WTC11 (cell line): ENCODE results near the gene CCDC183. TPM values are rescaled to one million over a fixed set of nuclear protein-coding genes. Genes with fewer than 3 reads are reported as not detected.

Source experiments
- ATAC-seq: fragments of 200-7000 bp; cut with Tn5 transposase; 2 replicates; pipeline ENCODE4 v1.10.0; 2021; ENCODE audit warnings: mild to moderate bottlenecking, moderate library complexity
- CTCF ChIA-PET: fragments of 300-600 bp; sonication (Branson Sonifier 250); formaldehyde crosslinking; loops from one replicate; lab custom pipeline; 2021; ENCODE audit warnings: antibody characterized with exemption; lab: Charles Lee
- POLR2A ChIA-PET: fragments of 350-600 bp; sonication (Branson Sonifier 250); formaldehyde crosslinking; loops from one replicate; lab custom pipeline; 2021; ENCODE audit warnings: antibody characterized with exemption; lab: Charles Lee
- DNase-seq: peaks from one replicate; pipeline ENCODE4 v3.0.0; 2021; ENCODE audit warnings: low spot score
- H3K27ac Mint-ChIP-seq: 2 replicates; pipeline ENCODE4 v1.8.0; 2021; ENCODE audit warnings: mixed read lengths
- H3K27me3 Mint-ChIP-seq: 2 replicates; pipeline ENCODE4 v1.8.0; 2021; ENCODE audit warnings: low read depth, mild to moderate bottlenecking, moderate library complexity, mixed read lengths
- H3K36me3 Mint-ChIP-seq: 2 replicates; pipeline ENCODE4 v1.8.0; 2021; ENCODE audit warnings: mixed read lengths
- H3K4me1 Mint-ChIP-seq: 2 replicates; pipeline ENCODE4 v1.8.0; 2022; ENCODE audit warnings: mixed read lengths
- H3K4me3 Mint-ChIP-seq: 2 replicates; pipeline ENCODE4 v1.8.0; 2021; ENCODE audit warnings: mild to moderate bottlenecking, moderate library complexity, mixed read lengths
- H3K9me3 Mint-ChIP-seq: 2 replicates; pipeline ENCODE4 v1.8.0; 2021; ENCODE audit warnings: mixed read lengths
- AFF4 ChIP-seq: sonication (generic); formaldehyde crosslinking; IDR thresholded peaks from 2 replicates; pipeline ENCODE4 v1.8.1; 2023; ENCODE audit warnings: mild to moderate bottlenecking, missing genetic modification reagents, borderline replicate concordance
- ATF1 ChIP-seq: sonication (generic); formaldehyde crosslinking; IDR thresholded peaks from 2 replicates; pipeline ENCODE4 v1.8.1; 2023; ENCODE audit warnings: mild to moderate bottlenecking, moderate library complexity, missing genetic modification reagents
- CREM ChIP-seq: sonication (generic); formaldehyde crosslinking; IDR thresholded peaks from 2 replicates; pipeline ENCODE4 v1.8.1; 2022; ENCODE audit warnings: mild to moderate bottlenecking, missing genetic modification reagents, moderate library complexity
- ELF4 ChIP-seq: sonication (generic); formaldehyde crosslinking; IDR thresholded peaks from 2 replicates; pipeline ENCODE4 v1.8.1; 2022; ENCODE audit warnings: low read depth, mild to moderate bottlenecking, moderate library complexity, missing genetic modification reagents
- ERG ChIP-seq: fragments of 250-450 bp; sonication (Bioruptor Pico); IDR thresholded peaks from 2 replicates; pipeline ENCODE4 v1.8.0; 2021; ENCODE audit warnings: mild to moderate bottlenecking
- ESRRA ChIP-seq: sonication (generic); formaldehyde crosslinking; IDR thresholded peaks from 2 replicates; pipeline ENCODE4 v1.8.1; 2022; ENCODE audit warnings: mild to moderate bottlenecking, missing genetic modification reagents, borderline replicate concordance
- ETV6 ChIP-seq: sonication (generic); formaldehyde crosslinking; IDR thresholded peaks from 2 replicates; pipeline ENCODE4 v1.8.1; 2022; ENCODE audit warnings: mild to moderate bottlenecking, missing genetic modification reagents
- FOXJ3 ChIP-seq: sonication (generic); formaldehyde crosslinking; IDR thresholded peaks from 2 replicates; pipeline ENCODE4 v1.9.0; 2021; ENCODE audit warnings: missing genetic modification reagents, mild to moderate bottlenecking, borderline replicate concordance
- GABPB1 ChIP-seq: sonication (generic); formaldehyde crosslinking; IDR thresholded peaks from 2 replicates; pipeline ENCODE4 v1.8.1; 2023; ENCODE audit warnings: mild to moderate bottlenecking, missing genetic modification reagents
- GRHL2 ChIP-seq: fragments of 250-450 bp; sonication (Bioruptor Pico); IDR thresholded peaks from 2 replicates; pipeline ENCODE4 v1.8.0; 2022; ENCODE audit warnings: mild to moderate bottlenecking, moderate library complexity; ENCODE audit not compliant: insufficient replicate concordance, severe bottlenecking
- HMGA2 ChIP-seq: fragments of 250-450 bp; sonication (Bioruptor Pico); IDR thresholded peaks from 2 replicates; pipeline ENCODE4 v1.4.0; 2021; ENCODE audit warnings: mild to moderate bottlenecking, moderate library complexity
- JAZF1 ChIP-seq: fragments of 250-450 bp; sonication (Bioruptor Pico); IDR thresholded peaks from 2 replicates; pipeline ENCODE4 v1.9.0; 2021; ENCODE audit warnings: moderate library complexity, mild to moderate bottlenecking, inconsistent platforms
- KAT7 ChIP-seq: sonication (generic); formaldehyde crosslinking; IDR thresholded peaks from 2 replicates; pipeline ENCODE4 v1.8.1; 2023; ENCODE audit warnings: missing genetic modification reagents, mild to moderate bottlenecking, borderline replicate concordance
- NFATC4 ChIP-seq: fragments of 250-450 bp; sonication (Bioruptor Pico); IDR thresholded peaks from 2 replicates; pipeline ENCODE4 v1.9.0; 2021; ENCODE audit warnings: mild to moderate bottlenecking
- PRRX2 ChIP-seq: fragments of 250-450 bp; sonication (Bioruptor Pico); IDR thresholded peaks from 2 replicates; pipeline ENCODE4 v1.8.0; 2021; ENCODE audit warnings: mild to moderate bottlenecking
- SOX15 ChIP-seq: fragments of 250-450 bp; sonication (Bioruptor Pico); IDR thresholded peaks from 2 replicates; pipeline ENCODE4 v1.9.0; 2021; ENCODE audit warnings: mild to moderate bottlenecking
- SP1 ChIP-seq: sonication (generic); formaldehyde crosslinking; conservative IDR thresholded peaks from 2 replicates; pipeline ENCODE4 v1.8.1; 2022; ENCODE audit warnings: missing genetic modification reagents
- TEAD4 ChIP-seq: sonication (generic); formaldehyde crosslinking; IDR thresholded peaks from 2 replicates; pipeline ENCODE4 v1.8.0; 2022; ENCODE audit warnings: mild to moderate bottlenecking, missing genetic modification reagents
- TP53 ChIP-seq: sonication (generic); formaldehyde crosslinking; IDR thresholded peaks from 2 replicates; pipeline ENCODE4 v1.8.1; 2023; ENCODE audit warnings: mild to moderate bottlenecking, missing genetic modification reagents
- USF2 ChIP-seq: sonication (generic); formaldehyde crosslinking; IDR thresholded peaks from 2 replicates; pipeline ENCODE4 v1.8.1; 2023; ENCODE audit warnings: mild to moderate bottlenecking, missing genetic modification reagents, moderate library complexity
- ZNF219 ChIP-seq: sonication (generic); formaldehyde crosslinking; IDR thresholded peaks from 2 replicates; pipeline ENCODE4 v1.8.0; 2023; ENCODE audit warnings: missing genetic modification reagents, mild to moderate bottlenecking, borderline replicate concordance
- ZSCAN18 ChIP-seq: fragments of 250-450 bp; sonication (Bioruptor Pico); IDR thresholded peaks from 2 replicates; pipeline ENCODE4 v2.1.2; 2022; ENCODE audit warnings: mild to moderate bottlenecking, moderate library complexity
- total RNA-seq: library from RNA; stranded (reverse); gene quantifications from 3 replicates; pipeline ENCODE4 v1.2.3, GENCODE V29; 2021
- TF ChIP-seq, protein P1 (sequence below): sonication (generic); formaldehyde crosslinking; IDR thresholded peaks from 2 replicates; pipeline ENCODE4 v1.8.1; 2022; ENCODE audit warnings: mild to moderate bottlenecking, moderate library complexity, missing genetic modification reagents

Gene CCDC183
- total RNA-seq, 1 experiment from 2014 or later, result 2.1 TPM

- Mint-ChIP-seq H3K4me1 (peaks cover 19% of the 10 kb centered on the region), H3K27ac (peak within 1 kb of the TSS; percentile 88), H3K36me3 (peaks cover 3% of the 10 kb centered on the region; the same call in 1 of the 2 replicates), H3K4me3 (peak within 1 kb of the TSS; percentile 78), H3K9me3 (no peaks in the 10 kb centered on the region)
- DNase-seq, result peak; percentile 100
- POLR2A ChIA-PET, result interaction anchor here (1.0 kb wide), 1 partner anchor 30 kb away, joined by 4 read pairs; no protein-coding TSS in a partner anchor
- ATAC-seq, result peak; percentile 92
- TF ChIP-seq SP1 (CRISPR knock-in tag), result peak; percentile 67; the same call in 1 of the 2 replicates
- TF ChIP-seq NFATC4 (CRISPR knock-in tag), result no peak
- TF ChIP-seq, protein P1, sequence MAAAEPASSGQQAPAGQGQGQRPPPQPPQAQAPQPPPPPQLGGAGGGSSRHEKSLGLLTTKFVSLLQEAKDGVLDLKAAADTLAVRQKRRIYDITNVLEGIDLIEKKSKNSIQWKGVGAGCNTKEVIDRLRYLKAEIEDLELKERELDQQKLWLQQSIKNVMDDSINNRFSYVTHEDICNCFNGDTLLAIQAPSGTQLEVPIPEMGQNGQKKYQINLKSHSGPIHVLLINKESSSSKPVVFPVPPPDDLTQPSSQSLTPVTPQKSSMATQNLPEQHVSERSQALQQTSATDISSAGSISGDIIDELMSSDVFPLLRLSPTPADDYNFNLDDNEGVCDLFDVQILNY (CRISPR knock-in tag), result peak; percentile 15; the same call in 1 of the 2 replicates
- no peak for TF ChIP-seq PRRX2 (CRISPR knock-in tag)
- no peak for TF ChIP-seq HMGA2
- TF ChIP-seq USF2, result no peak
- TF ChIP-seq TP53 (CRISPR knock-in tag), result no peak
- TF ChIP-seq, all 79 proteins: peak for 2
- CTCF ChIA-PET, result interaction anchor here (0.5 to 3.1 kb wide), 25 partner anchors 10 to 739 kb away, joined by 3 to 28 read pairs (median 4); partner anchors contain the start of genes AJM1, LCN8, NPDC1 and RABL6
- peaks cover 4% of the 10 kb centered on the region; the same call in 1 of the 2 replicates for H3K27me3 Mint-ChIP-seq
These were observed 5.3 kb upstream of the CCDC183 start, which contains the start of gene TMEM141 for GRCh38 chr9:136790640-136791515. TMEM141 (plus strand) TSS chr9:136791344; CDS start chr9:136791371, 27 bp downstream.

GRCh38 chr9:136791516-136792276, 4.4 kb upstream of the CCDC183 start:
- H3K4me1 Mint-ChIP-seq, result peaks cover 26% of the 10 kb centered on the region
- H3K27me3 Mint-ChIP-seq, result peaks cover 11% of the 10 kb centered on the region
- H3K36me3 Mint-ChIP-seq, result peaks cover 3% of the 10 kb centered on the region; the same call in 1 of the 2 replicates
- ATAC-seq (peak; percentile 27), DNase-seq (peak; percentile 90)
- H3K27ac Mint-ChIP-seq, result peak overlapping the region; percentile 41; the same call in 1 of the 2 replicates
- no peaks in the 10 kb centered on the region for H3K9me3 Mint-ChIP-seq
- H3K4me3 Mint-ChIP-seq, result peak overlapping the region; percentile 78
- ChIA-PET POLR2A (no interaction called here), CTCF (interaction anchor here (0.7 to 3.1 kb wide), 9 partner anchors 9 to 238 kb away, joined by 3 to 28 read pairs (median 4); partner anchors contain the start of genes AJM1 and RABL6)
- 0 out of 2 replicates have a peak, but pooled peaks have one; percentile 66 for TF ChIP-seq ZNF219
- TF ChIP-seq GRHL2 (CRISPR knock-in tag), result no peak
- TF ChIP-seq ERG (CRISPR knock-in tag), result no peak
- TF ChIP-seq GABPB1 (CRISPR knock-in tag), result no peak
- TF ChIP-seq ETV6 (CRISPR knock-in tag), result no peak; the same call in 1 of the 2 replicates
- 0 out of 2 replicates have a peak, but pooled peaks have one; percentile 47 for TF ChIP-seq TEAD4
- no peak for TF ChIP-seq ESRRA (CRISPR knock-in tag)
- TF ChIP-seq ELF4, result no peak
- TF ChIP-seq ATF1, result no peak
- TF ChIP-seq AFF4 (CRISPR knock-in tag), result no peak
- TF ChIP-seq KAT7 (CRISPR knock-in tag), result 0 out of 2 replicates have a peak, but pooled peaks have one; percentile 27
- TF ChIP-seq CREM, result no peak
- no peak for TF ChIP-seq JAZF1
- no peak for TF ChIP-seq SOX15 (CRISPR knock-in tag)
- no peak for TF ChIP-seq FOXJ3 (CRISPR knock-in tag)
- no peak for TF ChIP-seq ZSCAN18 (CRISPR knock-in tag)
